HG02678 (cell line): ENCODE results near the gene SUPT3H.

ENCODE experiments used
- ATAC-seq: cut with Tn5 transposase; IDR thresholded peaks from one replicate; pipeline ENCODE4 v1.9.1; 2021; ENCODE audit warnings: mild to moderate bottlenecking, moderate library complexity; ENCODE audit not compliant: unreplicated experiment

Gene SUPT3H

GRCh38 chr6:45021676-45022075, 356.1 kb downstream of the SUPT3H start:
- ATAC-seq: no peak

GRCh38 chr6:45012687-45013086, 365.0 kb downstream of the SUPT3H start:
- no peak for ATAC-seq

GRCh38 chr6:45009576-45009975, 368.2 kb downstream of the SUPT3H start:
- ATAC-seq: no peak

- no peak for ATAC-seq
These were observed 370.8 kb downstream of the SUPT3H start for GRCh38 chr6:45006893-45007292.

GRCh38 chr6:45003961-45004360, 373.8 kb downstream of the SUPT3H start:
- ATAC-seq: no peak

- no peak for ATAC-seq
These were observed 374.3 kb downstream of the SUPT3H start for GRCh38 chr6:45003387-45003786.

- no peak for ATAC-seq
These were observed 375.2 kb downstream of the SUPT3H start for GRCh38 chr6:45002390-45003105.

DNA sequence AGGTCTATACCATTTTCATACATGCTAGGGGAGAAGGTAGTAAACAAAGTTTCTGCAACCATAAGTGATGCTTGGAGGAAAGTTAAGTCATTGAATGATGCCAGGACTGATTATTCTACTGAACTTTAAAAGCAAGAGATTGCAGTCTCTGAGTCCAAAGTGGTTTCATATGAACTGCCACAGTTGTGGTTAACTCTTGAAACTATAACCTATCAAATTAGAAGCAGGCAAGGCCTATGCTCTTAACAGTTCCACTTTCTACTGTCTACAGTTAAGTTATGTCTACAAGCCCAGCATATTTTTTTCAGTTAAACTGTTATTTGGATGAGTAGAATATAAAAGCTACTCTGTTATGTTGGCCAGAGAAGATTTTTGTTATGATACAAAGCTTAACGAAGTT, 376.1 kb downstream of the SUPT3H start:
- peak; percentile 99 for ATAC-seq

GRCh38 chr6:45000833-45001232, 376.9 kb downstream of the SUPT3H start:
- ATAC-seq: no peak

DNA sequence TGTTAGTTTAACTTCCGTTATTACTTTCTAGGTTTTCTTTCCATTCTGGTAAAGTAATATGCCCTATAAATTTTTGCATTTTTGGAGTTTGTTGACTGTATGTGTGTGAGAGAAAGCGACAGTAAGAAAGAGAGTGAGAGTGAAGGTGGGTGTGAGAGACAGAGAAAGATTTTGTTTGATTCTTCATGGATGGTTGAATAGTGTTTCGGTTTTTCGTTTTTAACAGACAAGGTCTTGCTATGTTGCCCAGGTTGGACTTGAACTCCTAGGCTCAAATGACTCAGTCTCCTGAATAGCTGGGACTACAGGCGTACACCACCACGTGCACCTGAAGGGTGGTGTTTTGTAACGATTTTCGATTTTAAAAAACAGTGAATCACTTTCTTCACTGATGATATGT, 378.7 kb downstream of the SUPT3H start:
- no peak for ATAC-seq

- ATAC-seq: no peak
These were observed 382.1 kb downstream of the SUPT3H start for GRCh38 chr6:44995486-44996132.

DNA sequence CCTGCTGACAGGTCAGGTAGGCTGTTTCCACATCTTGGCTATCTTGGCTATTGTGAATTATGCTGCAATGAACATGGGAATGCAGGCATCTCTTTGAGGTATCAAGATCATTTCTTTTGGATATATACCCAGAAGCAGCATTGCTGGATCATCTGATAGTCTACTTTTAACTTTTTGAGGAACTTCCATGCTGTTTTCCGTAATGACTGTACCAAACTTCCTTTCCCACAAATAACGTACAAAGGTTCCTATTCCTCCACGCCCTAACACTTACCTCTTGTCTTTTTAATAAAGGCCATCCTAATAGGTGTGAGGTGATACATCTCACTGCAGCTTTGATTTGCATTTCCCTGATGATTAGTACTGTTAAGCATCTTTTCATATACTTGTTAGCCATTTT, 388.3 kb downstream of the SUPT3H start:
- no peak for ATAC-seq

GRCh38 chr6:44985006-44985405, 392.7 kb downstream of the SUPT3H start:
- ATAC-seq: no peak

- no peak for ATAC-seq
These were observed 394.0 kb downstream of the SUPT3H start for GRCh38 chr6:44983467-44984365.

DNA sequence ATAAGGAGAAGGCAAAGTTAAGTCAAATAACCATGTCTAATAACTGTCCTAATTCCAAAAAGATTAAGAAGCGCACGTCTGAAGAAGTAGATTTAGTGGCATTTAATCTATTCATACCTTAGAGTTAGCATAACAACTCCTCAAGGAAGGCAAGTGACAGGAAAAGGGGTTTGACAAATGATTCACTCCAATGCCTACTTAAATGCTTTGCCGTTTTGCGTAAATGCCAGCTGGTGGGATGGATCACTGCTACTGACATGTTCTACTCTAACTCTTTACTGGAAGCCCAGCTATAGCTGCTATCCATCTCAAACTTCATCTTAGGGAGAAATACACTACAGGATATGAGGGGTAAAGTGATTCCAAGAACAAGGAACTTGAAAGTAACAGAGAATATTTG, 396.9 kb downstream of the SUPT3H start:
- no peak for ATAC-seq

GRCh38 chr6:44976677-44977641, 400.8 kb downstream of the SUPT3H start:
- peak; percentile 78 for ATAC-seq

DNA sequence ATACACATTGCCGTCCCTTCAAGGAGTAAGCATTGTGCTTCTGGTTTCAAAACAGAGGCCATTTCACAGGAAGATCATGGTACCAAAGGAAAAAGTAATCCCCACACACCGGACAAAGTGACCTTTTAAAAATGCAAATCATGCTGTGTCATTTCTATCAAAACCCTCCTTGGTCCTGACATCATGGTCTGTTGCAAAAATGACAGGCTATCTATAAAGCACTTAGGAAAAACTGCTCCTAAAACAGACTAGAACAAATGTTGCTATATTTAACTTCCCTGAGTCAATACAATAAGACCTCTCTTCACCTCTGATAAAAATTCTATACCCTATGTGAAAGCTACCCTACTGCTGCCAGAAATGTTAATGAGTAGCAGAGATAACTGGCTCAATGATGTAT, 403.2 kb downstream of the SUPT3H start:
- no peak for ATAC-seq

GRCh38 chr6:44972709-44973108, 405.0 kb downstream of the SUPT3H start:
- no peak for ATAC-seq

- no peak for ATAC-seq
These were observed 408.1 kb downstream of the SUPT3H start for GRCh38 chr6:44969446-44970185.

DNA sequence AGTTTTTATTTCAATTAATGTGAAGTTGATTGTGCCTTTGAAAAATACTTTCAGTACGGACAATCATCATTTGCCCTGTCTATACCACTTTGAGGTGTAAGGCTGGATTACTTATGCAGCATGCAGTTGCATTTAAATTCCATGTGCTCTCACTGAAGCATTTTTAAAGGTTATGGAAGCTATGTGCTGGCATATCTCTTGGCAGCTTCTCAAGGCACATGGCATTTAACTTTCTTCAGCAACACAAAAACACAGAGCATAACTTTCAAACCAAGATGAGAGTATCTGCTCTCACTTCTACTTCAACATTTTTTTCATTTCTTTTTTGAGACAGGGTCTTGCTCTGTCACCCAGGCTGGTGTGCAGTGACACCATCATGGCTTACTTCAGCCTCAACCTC, 410.3 kb downstream of the SUPT3H start:
- no peak for ATAC-seq
